ENCODE results near the gene S100A1.
A peak's percentile ranks its signal among the peaks of the same experiment; 100 is the strongest.

The S100A1 gene

DNA sequence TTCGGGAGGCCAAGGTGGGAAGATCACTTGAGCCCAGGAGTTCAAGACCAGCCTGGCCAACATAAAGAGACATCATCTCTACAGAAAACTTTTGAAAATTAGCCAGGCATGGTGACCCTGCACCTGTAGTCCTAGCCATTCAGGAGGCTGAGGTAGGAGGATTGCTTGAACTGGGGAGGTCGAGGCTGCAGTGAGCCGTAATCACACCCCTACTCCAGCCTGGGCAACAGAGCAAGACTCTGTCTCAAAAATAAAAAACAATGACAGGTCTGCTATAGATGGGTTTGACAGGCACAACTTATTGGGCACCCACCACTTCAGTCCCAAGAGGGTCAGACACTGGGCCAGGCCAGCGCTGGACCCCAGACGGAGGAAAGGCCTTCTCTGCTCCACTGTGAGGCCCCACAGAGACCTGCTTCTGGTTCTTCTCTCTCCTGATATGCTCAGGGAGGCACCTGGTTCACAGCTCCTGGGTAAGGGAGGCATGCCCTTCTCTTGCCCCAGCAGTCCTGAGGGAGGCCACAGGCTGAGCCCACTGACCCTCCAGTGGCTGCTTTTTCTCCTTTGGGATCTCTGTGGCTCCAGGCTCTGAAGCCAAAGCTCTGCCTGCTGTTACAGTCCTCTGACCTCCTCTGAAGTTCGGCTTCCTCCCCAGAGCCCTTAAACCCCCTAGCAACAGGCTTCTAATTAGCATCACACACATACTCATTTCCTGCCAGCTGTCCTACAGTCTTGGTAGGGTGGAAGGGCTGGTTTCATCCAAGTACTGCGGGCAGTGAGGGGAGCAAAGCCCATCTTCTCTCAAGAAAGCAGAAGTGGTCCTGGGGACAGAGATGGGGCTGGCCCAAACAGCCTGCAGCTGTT, 29.7 kb upstream of the S100A1 start:
- POLR2A ChIA-PET = interaction anchor here (2.0 kb wide), 1 partner anchor 35 kb away, joined by 11 read pairs; the partner anchor contains the start of gene CHTOP

DNA sequence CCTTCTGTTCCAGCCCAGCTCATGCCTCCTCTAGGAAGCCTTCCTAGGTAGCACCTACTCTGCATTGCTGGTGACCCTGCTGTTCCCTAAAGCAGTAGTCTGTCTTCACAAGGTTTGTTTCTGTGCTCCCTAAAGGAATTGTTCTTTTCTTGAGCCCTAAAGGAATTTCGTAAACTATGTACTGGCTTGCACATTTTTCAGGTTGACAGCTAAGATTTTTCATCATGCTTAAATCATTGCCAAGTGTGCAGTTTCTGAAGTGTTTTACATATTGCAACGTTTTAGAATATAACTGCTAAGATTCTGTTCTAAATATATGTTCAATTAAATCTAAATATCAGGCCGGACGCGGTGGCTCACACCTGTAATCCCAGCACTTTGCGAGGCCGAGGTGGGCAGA, 28.4 kb upstream of the S100A1 start:
- TF ChIP-seq FOXK2 (IDR thresholded peaks at IDR 0.05) (no peak), LEF1 (IDR thresholded peaks at IDR 0.05; ENCODE audit: borderline replicate concordance) (no peak), BHLHE40 (IDR thresholded peaks at IDR 0.05; ENCODE audit: borderline replicate concordance) (no peak), ZNF384 (IDR thresholded peaks at IDR 0.05) (no peak), CTBP1 (IDR thresholded peaks at IDR 0.05; ENCODE audit: borderline replicate concordance) (no peak), ARNT (IDR thresholded peaks at IDR 0.05) (no peak), NFRKB (IDR thresholded peaks at IDR 0.05) (no peak), L3MBTL2 (conservative IDR thresholded peaks at IDR 0.05) (no peak), FOXA1 (IDR thresholded peaks at IDR 0.05) (no peak), FOXM1 (IDR thresholded peaks at IDR 0.05; ENCODE audit: borderline replicate concordance) (no peak), TARDBP (IDR thresholded peaks at IDR 0.05) (no peak)
- TF ChIP-seq, protein P1, sequence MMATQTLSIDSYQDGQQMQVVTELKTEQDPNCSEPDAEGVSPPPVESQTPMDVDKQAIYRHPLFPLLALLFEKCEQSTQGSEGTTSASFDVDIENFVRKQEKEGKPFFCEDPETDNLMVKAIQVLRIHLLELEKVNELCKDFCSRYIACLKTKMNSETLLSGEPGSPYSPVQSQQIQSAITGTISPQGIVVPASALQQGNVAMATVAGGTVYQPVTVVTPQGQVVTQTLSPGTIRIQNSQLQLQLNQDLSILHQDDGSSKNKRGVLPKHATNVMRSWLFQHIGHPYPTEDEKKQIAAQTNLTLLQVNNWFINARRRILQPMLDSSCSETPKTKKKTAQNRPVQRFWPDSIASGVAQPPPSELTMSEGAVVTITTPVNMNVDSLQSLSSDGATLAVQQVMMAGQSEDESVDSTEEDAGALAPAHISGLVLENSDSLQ (IDR thresholded peaks at IDR 0.05) = no peak
- ChIA-PET POLR2A (interaction anchor here (2.0 kb wide), 1 partner anchor 34 kb away, joined by 11 read pairs; the partner anchor contains the start of gene CHTOP), CTCF (interaction anchor here (0.6 to 1.3 kb wide), 2 partner anchors 15 to 28 kb away, joined by 5 to 7 read pairs; partner anchors contain the start of gene S100A13)
- DNase-seq (ENCODE audit: extremely low spot score) = no peak

More for the DNA sequence above, 29.7 kb upstream of the S100A1 start:
- TF ChIP-seq FOXA1 (IDR thresholded peaks at IDR 0.05) (no peak), FOXM1 (IDR thresholded peaks at IDR 0.05; ENCODE audit: borderline replicate concordance) (no peak), CTBP1 (IDR thresholded peaks at IDR 0.05; ENCODE audit: borderline replicate concordance) (no peak)
- TF ChIP-seq, protein P1 (IDR thresholded peaks at IDR 0.05) = no peak
- DNase-seq (ENCODE audit: extremely low spot score) = peak; percentile 6
- CTCF ChIA-PET = interaction anchor here (1.3 kb wide), 1 partner anchor 29 kb away, joined by 3 read pairs; the partner anchor contains the start of gene S100A13

DNA sequence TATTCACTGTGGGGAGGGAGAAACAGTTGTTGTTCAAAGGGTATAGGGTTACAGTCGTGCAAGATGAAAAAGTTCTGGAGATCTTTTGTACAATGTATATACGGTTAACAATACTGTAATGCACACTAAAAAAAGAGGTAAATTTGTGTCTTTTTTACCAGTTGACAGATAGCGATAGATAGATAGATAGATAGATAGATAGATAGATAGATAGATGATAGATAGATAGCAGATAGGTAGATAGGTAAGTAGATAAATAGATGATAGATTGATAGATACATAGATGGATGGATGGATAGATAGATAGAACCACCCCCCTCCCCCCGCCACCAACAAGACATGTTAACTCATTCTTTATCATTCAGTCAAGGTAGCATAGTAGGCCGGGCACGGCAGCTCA, 25.5 kb upstream of the S100A1 start:
- POLR2A ChIA-PET = interaction anchor here (0.9 kb wide), 1 partner anchor 25 kb away, joined by 4 read pairs; the partner anchor contains the start of gene S100A13
- CTCF ChIA-PET = no interaction called here
- TF ChIP-seq CTBP1 (IDR thresholded peaks at IDR 0.05; ENCODE audit: borderline replicate concordance) = no peak
- no peak for TF ChIP-seq L3MBTL2 (conservative IDR thresholded peaks at IDR 0.05)
- no peak for TF ChIP-seq TARDBP (IDR thresholded peaks at IDR 0.05)

DNA sequence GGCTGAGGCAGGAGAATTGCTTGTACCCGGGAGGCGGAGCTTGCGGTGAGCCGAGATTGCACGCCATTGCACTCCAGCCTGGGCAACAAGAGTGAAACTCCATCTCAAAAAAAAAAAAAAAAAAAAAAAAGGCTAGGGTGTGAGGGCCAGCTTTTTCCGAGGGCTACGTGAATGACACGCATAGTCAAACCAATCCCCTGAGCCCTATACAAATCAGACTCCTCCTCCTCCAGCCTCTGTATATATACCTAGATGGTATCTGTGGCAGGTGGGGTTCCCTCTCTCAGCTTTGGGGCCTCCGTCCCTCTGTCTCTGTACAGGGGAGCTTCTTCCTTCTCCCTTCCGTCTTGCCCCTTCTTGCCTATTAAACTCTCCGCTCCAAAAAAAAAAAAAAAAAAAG, 22.0 kb upstream of the S100A1 start:
- TF ChIP-seq TARDBP (IDR thresholded peaks at IDR 0.05) = no peak
- no peak for TF ChIP-seq HDGF (IDR thresholded peaks at IDR 0.05; ENCODE audit: borderline replicate concordance)
- ChIA-PET CTCF (interaction anchor here (0.6 kb wide), 1 partner anchor 17 kb away, joined by 4 read pairs; no protein-coding TSS in a partner anchor), POLR2A (interaction anchor here (1.3 to 2.3 kb wide), 2 partner anchors 21 to 28 kb away, joined by 6 to 8 read pairs; partner anchors contain the start of genes CHTOP and S100A13)
- DNase-seq (ENCODE audit: extremely low spot score) = no peak

More for the DNA sequence above, 25.5 kb upstream of the S100A1 start:
- no peak for DNase-seq (ENCODE audit: extremely low spot score)

DNA sequence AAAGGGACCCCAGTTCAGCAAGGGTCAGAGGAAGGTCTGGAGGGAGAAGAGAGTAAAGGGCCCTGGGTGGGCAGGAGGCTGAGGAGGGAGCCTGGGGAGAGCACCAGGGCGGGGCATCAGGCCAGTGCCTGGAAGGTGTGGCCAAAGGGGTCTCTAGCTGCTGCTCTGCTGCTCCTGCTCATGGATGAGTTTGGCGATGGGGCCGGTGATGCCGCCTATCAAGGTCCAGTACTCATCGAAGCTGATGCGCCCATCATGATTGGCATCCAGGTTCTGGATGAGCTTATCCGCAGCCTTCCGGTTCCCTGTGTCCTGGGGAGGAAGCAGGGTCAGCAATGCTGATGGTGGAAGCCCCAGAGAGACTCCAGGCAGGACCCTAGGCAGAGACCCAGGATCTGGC, 20.9 kb upstream of the S100A1 start:
- CTCF ChIA-PET = interaction anchor here (0.6 kb wide), 1 partner anchor 20 kb away, joined by 3 read pairs; the partner anchor contains the start of gene S100A13
- TF ChIP-seq FOXK2 (IDR thresholded peaks at IDR 0.05) (no peak), ZNF384 (IDR thresholded peaks at IDR 0.05) (no peak), FOXM1 (IDR thresholded peaks at IDR 0.05; ENCODE audit: borderline replicate concordance) (no peak), BHLHE40 (IDR thresholded peaks at IDR 0.05; ENCODE audit: borderline replicate concordance) (no peak), FOXA1 (IDR thresholded peaks at IDR 0.05) (no peak), ELF4 (IDR thresholded peaks at IDR 0.05) (no peak), HDGF (IDR thresholded peaks at IDR 0.05; ENCODE audit: borderline replicate concordance) (no peak)
- TF ChIP-seq, protein P1 (IDR thresholded peaks at IDR 0.05) = no peak
- no peak for DNase-seq (ENCODE audit: extremely low spot score)

DNA sequence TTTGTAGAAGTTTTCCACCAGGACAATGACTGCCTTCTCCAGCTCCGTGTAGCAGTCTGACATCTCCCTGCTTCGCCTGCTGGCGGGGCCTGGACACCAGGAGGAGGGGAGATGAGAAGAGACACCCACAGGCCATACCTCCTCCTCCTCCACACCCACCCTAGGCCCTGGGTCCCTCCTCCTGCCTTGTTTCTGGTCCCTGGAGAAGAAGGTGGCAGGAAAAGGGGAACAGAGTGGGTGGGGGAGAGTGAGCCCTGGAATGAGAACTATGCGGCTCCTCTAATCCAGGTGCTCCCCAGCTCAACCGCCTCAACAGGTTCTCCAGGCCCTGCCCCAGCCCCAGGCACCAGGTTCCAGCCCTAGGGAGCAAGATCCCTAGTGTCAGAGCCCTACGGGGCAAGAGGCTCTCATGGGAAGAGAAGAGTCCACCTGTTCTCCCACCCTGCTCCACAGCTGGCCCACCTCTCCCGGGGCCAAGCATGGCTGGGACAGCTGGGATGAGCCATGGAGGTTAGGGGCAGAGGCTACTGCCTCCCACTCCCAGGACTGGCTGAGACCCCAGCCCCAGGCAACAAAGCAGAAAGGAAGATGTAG, 20.0 kb upstream of the S100A1 start:
- no peak for TF ChIP-seq SP1 (IDR thresholded peaks at IDR 0.05)
- no peak for TF ChIP-seq NFRKB (IDR thresholded peaks at IDR 0.05)
- TF ChIP-seq BHLHE40 (IDR thresholded peaks at IDR 0.05; ENCODE audit: borderline replicate concordance) = no peak
- no peak for TF ChIP-seq SUZ12 (IDR thresholded peaks at IDR 0.05)
- TF ChIP-seq FOXK2 (IDR thresholded peaks at IDR 0.05) = no peak
- no peak for TF ChIP-seq FOXA1 (IDR thresholded peaks at IDR 0.05)
- TF ChIP-seq, protein P1 (IDR thresholded peaks at IDR 0.05) = no peak
- DNase-seq (ENCODE audit: extremely low spot score) = no peak
- POLR2A ChIA-PET = interaction anchor here (1.4 to 2.3 kb wide), 2 partner anchors 19 to 26 kb away, joined by 6 to 8 read pairs; partner anchors contain the start of genes CHTOP and S100A13
- CTCF ChIA-PET = interaction anchor here (0.5 to 0.6 kb wide), 2 partner anchors 19 to 1929 kb away, joined by 3 read pairs; partner anchors contain the start of gene S100A13

More for the DNA sequence above, 20.9 kb upstream of the S100A1 start:
- POLR2A ChIA-PET = interaction anchor here (1.3 to 2.3 kb wide), 2 partner anchors 20 to 27 kb away, joined by 6 to 8 read pairs; partner anchors contain the start of genes CHTOP and S100A13

All from HEK293T (cell line).